ENCODE results near the gene GPATCH2L.

GRCh38 chr14:76257111-76257803 is 105.5 kb downstream of the GPATCH2L start:
- TF ChIP-seq CTCF (conservative IDR thresholded peaks at IDR 0.05 in 1 of 2, IDR thresholded peaks at IDR 0.05 in 1 of 2; ENCODE audit: extremely low read depth in 1 of 2, insufficient read depth in 1 of 2, low read depth in 1 of 2, low read length in 2 of 2) (no peak), EZH2 (IDR thresholded peaks at IDR 0.05; ENCODE audit: borderline replicate concordance, low read length) (no peak)
